Activated CD8-positive, alpha-beta memory T cell treated with anti-CD3 and anti-CD28 coated beads for 36 hours (primary cell): ENCODE data around the gene LATS1. TPM values are rescaled to one million over a fixed set of nuclear protein-coding genes. Genes with fewer than 3 reads are reported as not detected.

ENCODE experiments used
- CTCF ChIA-PET: fragments of 350-600 bp; sonication (Branson Sonifier 250); formaldehyde crosslinking; loops from one replicate; lab custom pipeline; 2021; ENCODE audit warnings: antibody characterized with exemption; lab: Charles Lee
- POLR2A ChIA-PET: fragments of 350-600 bp; sonication (Branson Sonifier 250); formaldehyde crosslinking; loops from one replicate; lab custom pipeline; 2021; ENCODE audit warnings: antibody characterized with exemption; lab: Charles Lee
- total RNA-seq, 2 experiments: library from RNA; stranded (reverse); gene quantifications; one replicate each; pipeline ENCODE4 v1.2.3, GENCODE V29; 2021

The LATS1 gene
- total RNA-seq, 2 experiments from 2014 or later: 23.9 to 26.1 TPM

- POLR2A ChIA-PET: interaction anchor here (0.7 kb wide), 1 partner anchor 19 kb away, joined by 6 read pairs; no protein-coding TSS in a partner anchor
- CTCF ChIA-PET: no interaction called here
These were observed 103.6 kb downstream of the LATS1 start for GRCh38 chr6:149614337-149614736.

DNA sequence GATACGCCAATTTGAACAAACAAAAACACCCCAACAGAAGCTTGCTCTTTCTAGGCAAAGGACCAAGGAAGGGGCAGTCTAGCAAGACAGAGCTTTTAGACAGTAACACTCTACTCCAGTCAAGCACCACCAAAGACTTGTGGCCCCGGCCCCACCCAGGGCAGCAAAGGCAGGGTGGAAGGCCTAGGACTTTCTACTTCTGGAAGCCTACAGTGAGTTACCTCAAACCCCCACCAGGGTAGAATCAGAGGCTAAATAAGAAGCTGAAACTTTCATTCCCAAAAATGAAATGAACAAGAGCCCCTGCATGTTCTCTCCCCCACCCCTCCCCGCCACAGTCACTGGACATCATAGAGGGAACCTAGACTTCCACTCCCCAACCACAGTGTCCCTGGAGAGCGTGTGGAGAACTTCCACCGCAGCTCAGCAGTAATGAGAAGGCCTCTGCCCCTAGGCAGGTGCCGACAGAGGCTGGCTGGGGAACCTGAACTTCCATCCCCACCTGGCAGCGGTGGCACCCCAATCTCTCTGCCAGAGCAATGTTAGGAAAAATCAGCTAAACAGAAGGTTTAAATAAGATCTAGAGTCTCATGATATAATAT lies 109.4 kb downstream of the LATS1 start:
- ChIA-PET CTCF (interaction anchor here (0.6 kb wide), 1 partner anchor 17 kb away, joined by 3 read pairs; no protein-coding TSS in a partner anchor), POLR2A (no interaction called here)

Other genes with a start within 250 kb of the LATS1 start
- 10 to 100 TPM; 85.1 to 89.8 TPM for gene ZC3H12D, start 233.1 kb downstream of the LATS1 start, total RNA-seq
- 10 to 100 TPM; 30.6 to 30.8 TPM for gene PPIL4, start 172.1 kb downstream of the LATS1 start, total RNA-seq
- 10 to 100 TPM; 17.5 to 19.8 TPM for gene GINM1, start 151.7 kb downstream of the LATS1 start, total RNA-seq
- 10 to 100 TPM; 20.6 to 20.7 TPM for gene KATNA1, start 69.4 kb downstream of the LATS1 start, total RNA-seq
- gene NUP43, start 28.4 kb upstream of the LATS1 start, total RNA-seq: 10 to 100 TPM; 87.4 to 89.3 TPM
- gene PCMT1, start 31.6 kb upstream of the LATS1 start, total RNA-seq: 10 to 100 TPM; 96.2 to 96.7 TPM
- 1 to 10 TPM; 4.1 to 4.8 TPM for gene LRP11, start 146.3 kb upstream of the LATS1 start, total RNA-seq
- gene RAET1E, start 180.0 kb upstream of the LATS1 start, total RNA-seq: not detected
- not detected for gene RAET1G, start 205.0 kb upstream of the LATS1 start, total RNA-seq
- gene ULBP2, start 223.9 kb upstream of the LATS1 start, total RNA-seq: under 1 TPM; 0.65 TPM
- gene ULBP1, start 245.8 kb upstream of the LATS1 start, total RNA-seq: 1 to 10 TPM; 1.1 to 1.3 TPM